HG03108 (cell line): ENCODE results near the gene RILPL1.
"Not testable (repeated sequence)": the region's sequence is repeated elsewhere in the genome, so short reads cannot be mapped to it uniquely, and the experiment has no call there.

ENCODE experiments used
- ATAC-seq: cut with Tn5 transposase; IDR thresholded peaks from one replicate; pipeline ENCODE4 v1.9.1; 2021; ENCODE audit warnings: moderate library complexity; ENCODE audit not compliant: unreplicated experiment

The RILPL1 gene

GRCh38 chr12:123471374-123472068 is 62.0 kb downstream of the RILPL1 start:
- no peak for ATAC-seq

GRCh38 chr12:123469978-123470377 is 63.5 kb downstream of the RILPL1 start:
- ATAC-seq, result no peak

GRCh38 chr12:123468786-123469185 is 64.7 kb downstream of the RILPL1 start:
- ATAC-seq, result peak; percentile 78

GRCh38 chr12:123465084-123465483 is 68.4 kb downstream of the RILPL1 start:
- no peak for ATAC-seq

GRCh38 chr12:123463174-123463573 is 70.3 kb downstream of the RILPL1 start:
- not testable (repeated sequence) for ATAC-seq

- peak; percentile 49 for ATAC-seq
Measured at GRCh38 chr12:123457980-123458779, 75.3 kb downstream of the RILPL1 start, which contains the start of gene SNRNP35. TSS of gene SNRNP35 (plus strand) at chr12:123458139. CDS start at chr12:123465541, 7,402 bp downstream.

- no peak for ATAC-seq
Measured at GRCh38 chr12:123453165-123453564, 80.4 kb downstream of the RILPL1 start.

- ATAC-seq, result not testable (repeated sequence)
Measured at GRCh38 chr12:123452276-123452550, 81.3 kb downstream of the RILPL1 start.

GRCh38 chr12:123450636-123451035 is 82.9 kb downstream of the RILPL1 start:
- no peak for ATAC-seq

- no peak for ATAC-seq
Measured at GRCh38 chr12:123449856-123450255, 83.7 kb downstream of the RILPL1 start.

- ATAC-seq, result no peak
Measured at GRCh38 chr12:123449249-123449733, 84.2 kb downstream of the RILPL1 start.

- no peak for ATAC-seq
Measured at GRCh38 chr12:123446333-123446713, 87.2 kb downstream of the RILPL1 start.

- no peak for ATAC-seq
Measured at GRCh38 chr12:123445388-123446332, 87.9 kb downstream of the RILPL1 start.

GRCh38 chr12:123444092-123445026 is 89.2 kb downstream of the RILPL1 start:
- ATAC-seq, result no peak

GRCh38 chr12:123442774-123443173 is 90.7 kb downstream of the RILPL1 start:
- ATAC-seq, result no peak

- peak; percentile 50 for ATAC-seq
Measured at GRCh38 chr12:123441523-123442164, 91.9 kb downstream of the RILPL1 start.

- peak; percentile 65 for ATAC-seq
Measured at GRCh38 chr12:123436017-123436964, 97.2 kb downstream of the RILPL1 start, which contains the start of gene RILPL2. TSS of gene RILPL2 (minus strand) at chr12:123436684. CDS start at chr12:123436420, 264 bp downstream.

- ATAC-seq, result no peak
Measured at GRCh38 chr12:123435636-123436016, 97.9 kb downstream of the RILPL1 start.
